Astrocyte (in vitro differentiated cells and primary cell): ENCODE data around the gene CYP4F22. TPM values are rescaled to one million over a fixed set of nuclear protein-coding genes. Genes with fewer than 3 reads are reported as not detected.
"Not testable (repeated sequence)": the region's sequence is repeated elsewhere in the genome, so short reads cannot be mapped to it uniquely, and the experiment has no call there.

Experiments
- DNase-seq: peaks from one replicate; pipeline ENCODE4 v3.0.0-alpha.2; 2010; ENCODE audit warnings: low read depth
- FAIRE-seq: peaks from 2 replicates; lab custom pipeline; 2011; peaks lifted over from hg19 to GRCh38; lab: Jason Lieb, UNC
- H2AFZ ChIP-seq: 2 replicates; pipeline ENCODE4 v1.6.0; 2012; ENCODE audit warnings: low read depth, low read length, inconsistent platforms
- H3K27ac ChIP-seq: 2 replicates; pipeline ENCODE4 v1.5.1; 2011; ENCODE audit warnings: low read depth, low read length, inconsistent platforms
- H3K27me3 ChIP-seq: 2 replicates; pipeline ENCODE4 v1.6.0; 2011; ENCODE audit warnings: low read length, inconsistent platforms; ENCODE audit not compliant: insufficient read depth
- H3K36me3 ChIP-seq: 2 replicates; pipeline ENCODE4 v1.5.1; 2011; ENCODE audit warnings: low read length, inconsistent platforms; ENCODE audit not compliant: insufficient read depth
- H3K4me1 ChIP-seq: 2 replicates; pipeline ENCODE4 v1.5.1; 2011; ENCODE audit warnings: low read length, inconsistent platforms; ENCODE audit not compliant: insufficient read depth
- H3K4me2 ChIP-seq: 2 replicates; pipeline ENCODE4 v1.6.0; 2012; ENCODE audit warnings: low read length, inconsistent platforms
- H3K4me3 ChIP-seq: 2 replicates; pipeline ENCODE4 v1.5.1; 2011; ENCODE audit warnings: low read depth, mild to moderate bottlenecking, low read length, inconsistent platforms; ENCODE audit not compliant: insufficient read depth
- H3K79me2 ChIP-seq: 2 replicates; pipeline ENCODE4 v1.6.0; 2012; ENCODE audit warnings: mild to moderate bottlenecking, low read length, inconsistent platforms; ENCODE audit not compliant: insufficient read depth
- H3K9ac ChIP-seq: 2 replicates; pipeline ENCODE4 v1.6.0; 2012; ENCODE audit warnings: mild to moderate bottlenecking, low read length, inconsistent platforms
- H3K9me3 ChIP-seq: 2 replicates; pipeline ENCODE4 v1.5.1; 2012; ENCODE audit warnings: low read depth, mild to moderate bottlenecking, low read length, inconsistent platforms; ENCODE audit not compliant: insufficient read depth
- H4K20me1 ChIP-seq: 2 replicates; pipeline ENCODE4 v1.6.0; 2012; ENCODE audit warnings: low read length, inconsistent platforms; ENCODE audit not compliant: insufficient read depth
- H3K27ac Mint-ChIP-seq: one replicate; pipeline ENCODE4 v1.8.0; 2021; ENCODE audit warnings: mild to moderate bottlenecking, mixed read lengths; ENCODE audit not compliant: unreplicated experiment
- H3K27me3 Mint-ChIP-seq: one replicate; pipeline ENCODE4 v1.8.0; 2021; ENCODE audit warnings: low read depth, mixed read lengths; ENCODE audit not compliant: unreplicated experiment
- H3K36me3 Mint-ChIP-seq: one replicate; pipeline ENCODE4 v1.8.0; 2021; ENCODE audit warnings: low read depth, mixed read lengths; ENCODE audit not compliant: unreplicated experiment
- H3K4me1 Mint-ChIP-seq: one replicate; pipeline ENCODE4 v1.8.0; 2021; ENCODE audit warnings: low read depth, mixed read lengths; ENCODE audit not compliant: unreplicated experiment
- H3K4me3 Mint-ChIP-seq: one replicate; pipeline ENCODE4 v1.8.0; 2021; ENCODE audit warnings: mild to moderate bottlenecking, moderate library complexity, mixed read lengths; ENCODE audit not compliant: unreplicated experiment
- H3K9me3 Mint-ChIP-seq: one replicate; pipeline ENCODE4 v1.8.0; 2021; ENCODE audit warnings: mild to moderate bottlenecking, mixed read lengths; ENCODE audit not compliant: unreplicated experiment
- CTCF ChIP-seq: IDR thresholded peaks from 2 replicates; pipeline ENCODE4 v1.5.1; 2011; ENCODE audit warnings: low read depth, mild to moderate bottlenecking, inconsistent platforms, low read length, moderate library complexity; ENCODE audit not compliant: insufficient read depth
- EZH2 ChIP-seq: IDR thresholded peaks from 2 replicates; pipeline ENCODE4 v1.6.1; 2012; ENCODE audit warnings: mild to moderate bottlenecking, low read length, inconsistent platforms; ENCODE audit not compliant: insufficient read depth
- total RNA-seq: library from RNA; stranded (reverse); gene quantifications from 2 replicates; pipeline ENCODE4 v1.2.1, GENCODE V29; 2021

Gene CYP4F22
- total RNA-seq, 1 donor from 2014 or later = not detected

DNA sequence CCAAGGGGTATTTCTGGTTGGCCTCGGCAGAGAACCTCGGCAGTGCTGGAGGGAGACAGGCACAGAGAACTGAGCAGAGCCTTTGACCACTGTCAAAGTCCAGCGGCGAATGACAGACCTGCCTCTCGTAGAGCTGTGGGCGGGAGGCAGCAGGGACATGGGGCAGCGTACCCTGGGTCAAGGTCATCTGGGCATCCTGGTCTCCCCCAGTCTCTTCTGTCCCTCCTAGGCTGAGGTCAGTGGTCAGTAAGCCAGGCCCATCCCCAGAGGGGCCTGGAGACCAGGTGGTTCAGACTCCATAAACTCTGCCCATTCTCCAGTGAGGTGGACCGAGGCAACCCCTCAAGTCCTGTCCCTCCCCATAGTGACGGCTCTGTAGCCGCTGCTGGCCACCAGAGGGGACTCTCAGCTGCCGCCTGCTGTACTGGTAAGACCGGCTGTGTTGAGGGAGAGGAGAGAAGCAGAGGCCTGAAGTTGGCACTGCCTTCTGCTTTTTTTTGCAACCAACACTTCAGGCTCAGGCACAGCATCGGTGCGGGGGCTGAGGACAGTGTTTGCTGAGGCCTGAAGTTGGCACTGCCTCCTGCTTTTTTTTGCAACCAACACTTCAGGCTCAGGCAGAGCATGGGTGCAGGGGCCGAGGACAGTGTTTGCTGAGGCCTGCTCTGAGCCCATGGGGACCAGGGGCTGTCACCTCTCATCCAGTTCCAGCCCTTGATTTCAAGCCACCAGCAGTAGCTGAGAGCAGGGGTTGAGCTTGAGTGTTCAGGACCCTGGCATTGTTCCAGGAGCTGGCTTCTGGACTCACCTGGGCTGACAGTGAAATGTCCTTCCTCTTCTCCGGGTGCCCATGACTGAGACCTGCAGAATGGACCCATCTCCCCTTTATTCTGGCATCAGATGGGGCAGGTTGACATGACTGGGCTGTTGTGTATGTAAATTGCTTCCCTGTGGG, 28.7 kb upstream of the CYP4F22 start, which contains the start of gene PGLYRP2:
Gene PGLYRP2 (minus strand): TSS at position 111 of the 955 bp plus-strand sequence. CDS start 130 bp downstream, outside the sequence.
- FAIRE-seq = no peak
- no peak for DNase-seq
- Histone ChIP-seq H3K4me1 (no peaks in the 10 kb centered on the region), H3K9ac (no peak within 1 kb of the TSS), H3K4me2 (no peak within 1 kb of the TSS), H3K4me3 (no peak within 1 kb of the TSS), H2AFZ (no peak within 1 kb of the TSS), H3K79me2 (no peaks in the 10 kb centered on the region), H3K27ac (no peak within 1 kb of the TSS), H4K20me1 (no peaks in the 10 kb centered on the region), H3K36me3 (no peaks in the 10 kb centered on the region), H3K9me3 (no peaks in the 10 kb centered on the region), H3K27me3 (peaks cover 2% of the 10 kb centered on the region)
- Mint-ChIP-seq H3K36me3 (no peaks in the 10 kb centered on the region), H3K27ac (no peak within 1 kb of the TSS), H3K4me3 (no peak within 1 kb of the TSS), H3K9me3 (peaks cover 15% of the 10 kb centered on the region), H3K27me3 (peaks cover 6% of the 10 kb centered on the region), H3K4me1 (no peaks in the 10 kb centered on the region)
- TF ChIP-seq CTCF (no peak), EZH2 (no peak)

- H3K4me2 ChIP-seq, H3K9ac ChIP-seq, H3K9me3 ChIP-seq, H3K79me2 ChIP-seq, DNase-seq, H4K20me1 ChIP-seq, H3K4me1 ChIP-seq, H3K4me1 Mint-ChIP-seq, H3K27ac Mint-ChIP-seq, FAIRE-seq, H3K27ac ChIP-seq, H3K4me3 ChIP-seq, H3K4me3 Mint-ChIP-seq, H3K36me3 Mint-ChIP-seq, H2AFZ ChIP-seq, H3K27me3 Mint-ChIP-seq, H3K36me3 ChIP-seq, H3K27me3 ChIP-seq: not testable (repeated sequence)
- peaks cover 14% of the 10 kb centered on the region for H3K9me3 Mint-ChIP-seq
These were observed 27.3 kb upstream of the CYP4F22 start for GRCh38 chr19:15480996-15481395.

DNA sequence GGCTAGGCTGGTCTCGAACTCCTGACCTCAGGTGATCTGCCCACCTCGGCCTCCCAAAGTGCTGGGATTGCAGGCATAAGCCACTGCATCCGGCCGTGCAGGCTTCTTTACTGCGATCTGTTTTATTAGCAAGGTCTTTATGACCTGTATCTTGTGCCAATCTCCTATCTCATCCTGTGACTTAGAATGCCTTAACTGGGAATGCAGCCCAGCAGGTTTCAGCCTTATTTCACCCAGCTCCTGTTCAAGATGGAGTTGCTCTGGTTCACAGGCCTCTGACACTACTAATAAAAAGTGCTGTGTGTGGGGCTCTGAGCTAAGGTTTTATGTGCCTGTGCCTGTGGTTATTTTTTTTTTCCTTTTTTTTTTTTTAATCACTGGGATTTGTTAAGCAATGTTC, 22.6 kb upstream of the CYP4F22 start:
- not testable (repeated sequence) for H3K9ac ChIP-seq, H2AFZ ChIP-seq, H4K20me1 ChIP-seq, H3K27me3 Mint-ChIP-seq, H3K4me1 ChIP-seq, H3K79me2 ChIP-seq, H3K4me1 Mint-ChIP-seq, H3K9me3 ChIP-seq, H3K27ac ChIP-seq, H3K4me3 Mint-ChIP-seq, FAIRE-seq, H3K4me2 ChIP-seq, H3K36me3 Mint-ChIP-seq, H3K4me3 ChIP-seq, H3K27me3 ChIP-seq, H3K36me3 ChIP-seq, H3K27ac Mint-ChIP-seq, DNase-seq
- peaks cover 13% of the 10 kb centered on the region for H3K9me3 Mint-ChIP-seq
